OCI-LY7 (cell line): ENCODE results near the gene GREM1. TPM values are rescaled to one million over a fixed set of nuclear protein-coding genes. Genes with fewer than 3 reads are reported as not detected.

Experiments used
- BruUV-seq: library from RNA; stranded (reverse); fragments of 400-500 nt; replicated peaks from 2 replicates; lab custom pipeline; 2021; lab: Mats Ljungman, UMichigan
- CTCF ChIA-PET: fragments of 300-600 bp; sonication (Branson Sonifier 250); formaldehyde crosslinking; loops from one replicate; lab custom pipeline; 2022; ENCODE audit warnings: antibody characterized with exemption; ENCODE audit not compliant: unreplicated experiment; lab: Charles Lee
- POLR2A ChIA-PET: fragments of 300-600 bp; sonication (Branson Sonifier 250); formaldehyde crosslinking; loops from one replicate; lab custom pipeline; 2022; ENCODE audit warnings: antibody characterized with exemption; lab: Charles Lee
- DNase-seq: peaks from one replicate; pipeline ENCODE4 v3.0.0-alpha.2; 2015; ENCODE audit warnings: low spot score
- H2AFZ ChIP-seq: fragments of 200-600 bp; sonication (generic), shearing (Covaris generic); 2 replicates; pipeline ENCODE4 v1.6.1; 2014; ENCODE audit warnings: mild to moderate bottlenecking, antibody characterized with exemption, low read length, moderate library complexity
- H3K27ac ChIP-seq: fragments of 200-600 bp; sonication (generic); 2 replicates; pipeline ENCODE4 v1.5.1; 2014; ENCODE audit warnings: mixed run types, low read depth, mild to moderate bottlenecking, moderate library complexity, low read length, inconsistent platforms; ENCODE audit not compliant: poor library complexity, severe bottlenecking
- H3K36me3 ChIP-seq: fragments of 200-600 bp; sonication (generic); 2 replicates; pipeline ENCODE4 v1.6.1; 2014; ENCODE audit warnings: mild to moderate bottlenecking, antibody characterized with exemption, low read length, moderate library complexity, mixed read lengths; ENCODE audit not compliant: insufficient read depth
- H3K4me1 ChIP-seq: fragments of 200-600 bp; sonication (generic); 2 replicates; pipeline ENCODE4 v1.5.1; 2014; ENCODE audit warnings: mild to moderate bottlenecking, low read length; ENCODE audit not compliant: insufficient read depth, poor library complexity, severe bottlenecking
- H3K4me2 ChIP-seq: fragments of 200-600 bp; sonication (generic); 2 replicates; pipeline ENCODE4 v1.6.1; 2014; ENCODE audit warnings: mild to moderate bottlenecking, low read length
- H3K4me3 ChIP-seq: fragments of 200-600 bp; sonication (generic); 2 replicates; pipeline ENCODE4 v1.5.1; 2014; ENCODE audit warnings: mild to moderate bottlenecking, low read depth, low read length; ENCODE audit not compliant: poor library complexity, severe bottlenecking
- H3K79me2 ChIP-seq: fragments of 200-600 bp; sonication (generic); 2 replicates; pipeline ENCODE4 v1.6.1; 2016; ENCODE audit warnings: low read depth, mild to moderate bottlenecking, low read length, moderate library complexity, mixed read lengths; ENCODE audit not compliant: insufficient read depth
- H3K9me2 ChIP-seq: fragments of 200-600 bp; sonication (generic); 2 replicates; pipeline ENCODE4 v1.6.1; 2016; ENCODE audit warnings: mild to moderate bottlenecking, low read length, mixed read lengths; ENCODE audit not compliant: insufficient read depth
- H3K9me3 ChIP-seq: fragments of 200-600 bp; sonication (generic); 2 replicates; pipeline ENCODE4 v1.6.1; 2014; ENCODE audit warnings: mild to moderate bottlenecking, mixed run types, low read length, mixed read lengths
- H4K20me1 ChIP-seq: fragments of 200-600 bp; sonication (generic); 2 replicates; pipeline ENCODE4 v1.6.1; 2014; ENCODE audit warnings: mild to moderate bottlenecking, antibody characterized with exemption, low read length, moderate library complexity, mixed read lengths; ENCODE audit not compliant: insufficient read depth
- EZH2phosphoT487 ChIP-seq: fragments of 200-600 bp; sonication (generic); IDR thresholded peaks from 2 replicates; pipeline ENCODE4 v1.6.1; 2018; ENCODE audit warnings: low read depth, borderline replicate concordance, mild to moderate bottlenecking, mixed run types, antibody characterized with exemption, low read length, moderate library complexity, mixed read lengths
- intact Hi-C: fragments of 100-400 bp; cut with micrococcal nuclease; formaldehyde crosslinking; loops from one replicate; pipeline ENCODE4 v1.10.0; 2022; ENCODE audit not compliant: unreplicated experiment
- total RNA-seq, 2 experiments: library from RNA; depleted of rRNA in 1 of 2; stranded (reverse); fragments of >200 nt in 1 of 2; shearing (Covaris generic) in 1 of 2; gene quantifications; 2 replicates each; pipeline ENCODE4 v1.2.3, GENCODE V29; 2014 to 2022
- TF ChIP-seq, protein P1 (sequence below): fragments of 200-600 bp; sonication (generic); conservative IDR thresholded peaks from 2 replicates; pipeline ENCODE4 v1.5.1; 2014; ENCODE audit warnings: mild to moderate bottlenecking, antibody characterized with exemption, low read length, moderate library complexity, mixed read lengths

GREM1 gene
- total RNA-seq, 2 experiments from 2014 or later = not detected

DNA sequence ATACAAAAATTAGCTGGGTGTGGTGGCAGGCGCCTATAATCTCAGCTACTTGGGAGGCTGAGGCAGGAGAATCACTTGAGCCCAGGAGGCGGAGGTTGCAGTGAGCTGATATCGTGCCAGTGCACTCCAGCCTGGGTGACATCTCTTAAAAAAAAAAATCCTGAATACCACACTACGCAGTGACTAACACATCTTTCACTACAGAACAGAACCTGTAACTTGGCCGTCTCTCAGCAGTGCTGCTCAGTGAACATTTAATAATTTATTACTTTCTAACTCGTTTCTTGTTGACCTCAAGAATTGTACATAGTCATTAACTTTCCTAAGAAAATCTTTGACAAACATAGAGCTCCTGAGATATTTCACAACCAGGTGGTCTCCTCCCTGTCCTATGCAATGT is 3.8 kb downstream of the GREM1 start:
- Histone ChIP-seq H3K9me2 (no peaks in the 10 kb centered on the region), H3K4me1 (no peaks in the 10 kb centered on the region), H3K27ac (no peak overlapping the region), H4K20me1 (no peaks in the 10 kb centered on the region), H2AFZ (no peak overlapping the region), H3K9me3 (no peaks in the 10 kb centered on the region), H3K4me3 (no peak overlapping the region), H3K4me2 (no peak overlapping the region), H3K79me2 (no peaks in the 10 kb centered on the region), H3K36me3 (no peaks in the 10 kb centered on the region)
- TF ChIP-seq, protein P1, sequence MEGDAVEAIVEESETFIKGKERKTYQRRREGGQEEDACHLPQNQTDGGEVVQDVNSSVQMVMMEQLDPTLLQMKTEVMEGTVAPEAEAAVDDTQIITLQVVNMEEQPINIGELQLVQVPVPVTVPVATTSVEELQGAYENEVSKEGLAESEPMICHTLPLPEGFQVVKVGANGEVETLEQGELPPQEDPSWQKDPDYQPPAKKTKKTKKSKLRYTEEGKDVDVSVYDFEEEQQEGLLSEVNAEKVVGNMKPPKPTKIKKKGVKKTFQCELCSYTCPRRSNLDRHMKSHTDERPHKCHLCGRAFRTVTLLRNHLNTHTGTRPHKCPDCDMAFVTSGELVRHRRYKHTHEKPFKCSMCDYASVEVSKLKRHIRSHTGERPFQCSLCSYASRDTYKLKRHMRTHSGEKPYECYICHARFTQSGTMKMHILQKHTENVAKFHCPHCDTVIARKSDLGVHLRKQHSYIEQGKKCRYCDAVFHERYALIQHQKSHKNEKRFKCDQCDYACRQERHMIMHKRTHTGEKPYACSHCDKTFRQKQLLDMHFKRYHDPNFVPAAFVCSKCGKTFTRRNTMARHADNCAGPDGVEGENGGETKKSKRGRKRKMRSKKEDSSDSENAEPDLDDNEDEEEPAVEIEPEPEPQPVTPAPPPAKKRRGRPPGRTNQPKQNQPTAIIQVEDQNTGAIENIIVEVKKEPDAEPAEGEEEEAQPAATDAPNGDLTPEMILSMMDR = no peak
- ChIA-PET POLR2A (no interaction called here), CTCF (interaction anchor here (0.8 kb wide), 1 partner anchor 8 kb away, joined by 3 read pairs; no protein-coding TSS in a partner anchor)
- intact Hi-C loops = no loop called here
- BruUV-seq = no TSS peak
- no peak for DNase-seq

DNA sequence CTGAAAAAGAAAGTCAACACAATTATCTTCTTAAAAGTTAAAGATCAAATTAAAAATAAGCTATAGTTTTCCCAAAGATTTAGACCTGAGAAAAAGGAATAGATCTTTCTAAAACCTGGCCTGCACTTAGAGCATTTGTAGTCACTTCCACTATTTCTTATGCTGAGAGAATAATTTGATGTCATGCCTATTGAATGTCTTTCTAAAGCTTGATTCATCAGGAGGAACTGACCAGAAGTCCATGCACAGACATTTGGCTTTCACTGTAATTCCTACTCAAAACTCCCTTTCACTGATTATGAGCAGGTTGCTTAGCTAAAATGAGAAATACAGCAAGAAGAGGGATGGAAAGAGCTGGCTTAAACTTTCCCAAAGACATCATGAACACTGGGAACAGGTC is 4.3 kb downstream of the GREM1 start:
- no peak overlapping the region for H3K27ac ChIP-seq
- no peaks in the 10 kb centered on the region for H3K9me3 ChIP-seq
- no peak overlapping the region for H2AFZ ChIP-seq
- BruUV-seq = no TSS peak
- no peaks in the 10 kb centered on the region for H3K9me2 ChIP-seq
- no peaks in the 10 kb centered on the region for H3K36me3 ChIP-seq
- ChIA-PET POLR2A (no interaction called here), CTCF (interaction anchor here (0.8 kb wide), 1 partner anchor 8 kb away, joined by 3 read pairs; no protein-coding TSS in a partner anchor)
- no peak for DNase-seq
- H3K4me2 ChIP-seq = no peak overlapping the region
- intact Hi-C loops = no loop called here
- H3K79me2 ChIP-seq = no peaks in the 10 kb centered on the region
- H3K4me3 ChIP-seq = no peak overlapping the region
- H3K4me1 ChIP-seq = no peaks in the 10 kb centered on the region
- TF ChIP-seq, protein P1 = no peak
- TF ChIP-seq EZH2phosphoT487 = no peak
- H4K20me1 ChIP-seq = no peaks in the 10 kb centered on the region

DNA sequence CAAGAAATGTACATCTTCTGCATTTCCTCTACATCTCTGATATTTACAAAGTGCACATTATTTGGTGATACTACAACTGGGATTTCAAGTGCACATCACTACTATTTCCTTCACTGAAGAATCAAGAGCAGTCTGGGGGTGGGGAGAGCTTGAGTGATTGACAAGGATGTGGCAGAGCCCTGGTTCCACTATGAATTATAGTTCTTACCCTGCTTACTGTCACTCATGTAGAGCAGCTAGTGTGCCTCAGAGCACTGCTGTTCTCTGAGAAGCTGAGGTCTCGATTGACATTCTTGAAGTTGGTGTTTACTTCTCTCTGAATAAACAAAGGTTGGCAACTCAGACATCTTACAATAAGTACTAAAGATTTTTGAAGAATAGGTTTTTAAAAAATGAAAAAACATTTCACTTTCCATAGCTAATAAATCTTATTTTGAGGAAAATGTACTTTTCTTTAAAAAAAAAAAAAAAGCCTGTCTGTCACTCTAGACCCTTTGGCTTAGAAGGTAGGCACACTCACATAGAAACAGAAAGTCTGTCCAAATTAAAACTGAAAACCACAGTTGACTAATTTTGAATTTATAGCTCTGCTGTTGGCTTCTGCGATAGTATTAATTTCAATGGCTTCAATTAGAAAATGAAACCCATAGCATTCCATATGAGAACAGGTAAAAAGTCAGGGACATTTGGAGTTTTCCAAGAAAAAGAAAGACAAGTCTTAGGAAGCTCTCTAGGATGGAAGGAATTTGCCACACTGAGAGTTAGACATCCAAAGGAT is 5.6 kb downstream of the GREM1 start:
- Histone ChIP-seq H4K20me1 (no peaks in the 10 kb centered on the region), H3K27ac (no peak overlapping the region), H3K4me2 (no peak overlapping the region), H2AFZ (no peak overlapping the region), H3K4me3 (no peak overlapping the region), H3K9me3 (no peaks in the 10 kb centered on the region), H3K9me2 (no peaks in the 10 kb centered on the region), H3K36me3 (no peaks in the 10 kb centered on the region), H3K4me1 (no peaks in the 10 kb centered on the region), H3K79me2 (no peaks in the 10 kb centered on the region)
- intact Hi-C loops = no loop called here
- CTCF ChIA-PET = no interaction called here
- POLR2A ChIA-PET = interaction anchor here (0.6 to 0.7 kb wide), 2 partner anchors 12 to 358 kb away, joined by 4 read pairs; no protein-coding TSS in a partner anchor
- BruUV-seq = no TSS peak
- no peak for DNase-seq
- TF ChIP-seq, protein P1 = no peak
- no peak for TF ChIP-seq EZH2phosphoT487
